Nucleus accumbens (tissue), 56 donors: ENCODE data around the gene CLSTN3.
"Not testable (repeated sequence)": the region's sequence is repeated elsewhere in the genome, so short reads cannot be mapped to it uniquely, and the experiment has no call there.

Source experiments
- DNase-seq, 56 donors: peaks; one replicate each; lab custom pipeline; 2025; lab: John Stamatoyannopoulos, UW

CLSTN3 gene

DNA sequence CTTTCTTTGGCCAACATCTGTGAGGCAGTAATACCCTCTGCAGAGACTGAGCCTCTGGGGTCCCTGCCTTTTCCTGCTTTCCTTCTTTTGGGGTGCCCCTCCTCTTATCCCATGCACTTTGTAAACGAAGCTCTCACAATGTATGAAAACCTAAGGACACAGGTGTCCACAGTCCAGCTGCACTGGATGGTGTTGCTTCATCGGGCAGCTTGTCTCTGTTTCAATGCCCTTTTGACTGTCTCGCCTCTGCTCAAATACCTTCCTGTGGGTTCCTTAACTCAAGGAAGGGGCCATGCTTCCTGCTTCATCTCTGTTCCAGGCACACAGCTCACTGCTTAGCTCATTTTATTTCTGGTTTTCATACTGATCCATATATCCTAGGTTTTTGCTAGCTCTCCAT, 27.6 kb upstream of the CLSTN3 start:
- no peak for DNase-seq

- no peak for DNase-seq
Measured at GRCh38 chr12:7103837-7104584, 26.2 kb upstream of the CLSTN3 start.

DNA sequence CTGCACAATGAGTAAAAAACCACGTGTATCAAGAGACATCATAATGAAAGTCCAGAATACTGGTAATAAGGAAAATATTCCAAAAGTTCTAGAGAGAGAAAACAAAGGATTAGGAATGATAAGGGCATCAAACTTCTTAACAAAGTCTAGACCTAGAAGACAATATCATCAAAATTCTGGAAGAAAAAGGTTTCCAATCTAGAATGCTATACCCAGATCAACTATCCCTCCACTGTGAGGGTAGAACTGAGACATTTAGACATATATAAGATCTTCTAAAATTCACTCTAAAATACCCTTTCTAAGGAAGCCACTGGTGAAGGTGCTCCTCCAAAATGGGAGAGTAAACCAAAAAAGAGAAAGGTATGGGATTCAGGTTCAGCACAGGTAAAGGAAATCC, 24.1 kb upstream of the CLSTN3 start:
- no peak for DNase-seq

- not testable (repeated sequence) for DNase-seq
Measured at GRCh38 chr12:7107181-7107580, 23.0 kb upstream of the CLSTN3 start.

GRCh38 chr12:7107636-7108002, 22.6 kb upstream of the CLSTN3 start:
- DNase-seq, result no peak

- DNase-seq, result peak in 12 of 56 donors; percentile 7 to 39 (median 27)
Measured at GRCh38 chr12:7108003-7108795, 22.0 kb upstream of the CLSTN3 start.

- DNase-seq, result peak in 48 of 56 donors; percentile 14 to 85 (median 52)
Measured at GRCh38 chr12:7108796-7109571, 21.2 kb upstream of the CLSTN3 start, which contains the start of gene C1RL. TSS of gene C1RL (minus strand) at chr12:7109214. CDS start at chr12:7109180, 34 bp downstream.

- DNase-seq, result no peak
Measured at GRCh38 chr12:7109572-7109920, 20.6 kb upstream of the CLSTN3 start.

DNA sequence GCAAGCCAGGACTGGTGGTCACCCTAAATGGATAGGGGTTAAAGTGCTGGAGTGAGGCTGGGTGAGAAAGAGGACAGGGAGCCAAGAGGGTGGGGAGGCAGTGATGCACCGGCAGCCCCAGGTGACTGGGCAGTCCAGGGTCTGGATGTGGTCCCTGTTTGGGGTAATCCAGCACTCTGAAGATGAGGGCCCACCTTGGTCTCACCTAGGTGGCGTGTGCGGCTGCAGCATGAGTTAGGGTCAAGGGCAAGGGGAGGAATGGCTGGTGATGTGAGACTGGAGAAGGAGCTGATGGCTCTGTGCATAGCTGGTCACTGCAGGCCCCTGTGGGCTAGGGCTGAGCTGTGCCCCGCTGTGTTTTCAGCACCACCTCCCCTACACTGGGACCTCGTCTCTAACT, 19.5 kb upstream of the CLSTN3 start:
- no peak for DNase-seq

GRCh38 chr12:7112041-7112440, 18.1 kb upstream of the CLSTN3 start:
- no peak for DNase-seq

DNA sequence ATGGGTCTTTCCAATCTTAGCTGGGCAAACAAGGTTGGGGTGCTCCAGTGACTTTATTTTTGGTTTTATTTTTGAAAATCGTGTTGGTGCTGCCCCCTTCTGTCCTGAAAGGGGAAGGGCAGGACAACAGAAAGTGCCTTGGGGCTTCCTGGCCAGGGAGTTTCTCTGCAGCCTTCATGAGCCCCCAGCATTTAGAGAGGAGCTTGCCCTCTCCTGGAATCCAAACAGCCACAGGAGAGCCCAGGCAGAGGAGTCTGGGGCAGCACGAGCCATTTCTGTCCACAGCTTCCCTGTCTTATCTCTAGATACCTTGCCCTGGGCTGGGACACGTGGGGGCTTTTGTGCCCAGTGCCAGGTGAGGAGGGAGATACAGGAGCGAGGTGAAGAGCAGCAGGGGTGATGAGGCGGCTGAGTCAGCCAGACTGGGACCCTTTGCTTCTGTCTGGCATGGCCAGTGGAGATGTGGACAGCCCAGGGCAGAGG, 16.7 kb upstream of the CLSTN3 start:
- DNase-seq, result peak in 1 of 56 donors; percentile 16

DNA sequence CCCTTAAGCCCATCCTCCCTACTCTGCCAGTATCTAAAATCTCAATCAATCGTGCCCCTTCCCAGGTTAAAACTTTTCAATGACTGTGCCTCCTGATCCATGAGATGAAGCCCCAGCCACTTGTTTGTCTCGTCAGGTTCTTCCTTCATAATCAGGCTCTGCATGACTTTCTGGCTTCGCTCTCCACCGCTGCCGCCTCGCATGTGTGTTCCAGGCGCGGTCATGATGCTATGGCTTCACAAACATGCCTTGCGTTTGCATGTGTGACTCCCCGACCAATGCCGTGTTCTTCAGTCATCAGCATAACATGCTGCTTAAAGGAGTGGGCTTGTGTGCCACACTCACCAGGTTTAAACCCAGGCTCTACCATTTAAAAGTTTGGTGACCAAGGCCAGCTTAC, 16.2 kb upstream of the CLSTN3 start:
- no peak for DNase-seq

GRCh38 chr12:7114851-7115250, 15.3 kb upstream of the CLSTN3 start:
- DNase-seq, result no peak

- DNase-seq, result no peak
Measured at GRCh38 chr12:7116196-7116595, 14.0 kb upstream of the CLSTN3 start.

DNA sequence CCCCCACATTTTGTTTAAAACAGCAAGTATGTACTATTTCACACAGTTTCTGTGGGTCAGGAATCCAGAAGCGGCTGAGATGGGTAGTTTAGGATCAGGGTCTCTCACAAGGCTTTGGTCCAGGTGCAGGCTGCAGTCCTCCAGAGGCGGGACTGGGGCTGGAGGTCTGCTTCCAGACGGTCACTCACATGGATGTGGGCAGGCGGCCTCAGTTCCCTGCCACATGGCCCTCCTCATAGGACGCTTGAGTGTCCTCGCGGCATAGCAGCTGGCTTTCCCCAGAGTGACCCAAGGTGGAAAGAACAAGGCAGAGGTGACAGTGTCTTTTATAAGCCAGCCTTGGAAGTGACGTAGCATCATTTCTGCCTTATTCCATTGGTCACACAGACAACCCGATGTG, 13.3 kb upstream of the CLSTN3 start:
- DNase-seq, result no peak

- DNase-seq, result no peak
Measured at GRCh38 chr12:7117670-7118069, 12.5 kb upstream of the CLSTN3 start.

GRCh38 chr12:7118881-7119280, 11.3 kb upstream of the CLSTN3 start:
- no peak for DNase-seq

GRCh38 chr12:7120166-7120565, 10.0 kb upstream of the CLSTN3 start:
- DNase-seq, result no peak

GRCh38 chr12:7121324-7121723, 8.8 kb upstream of the CLSTN3 start:
- DNase-seq, result no peak

DNA sequence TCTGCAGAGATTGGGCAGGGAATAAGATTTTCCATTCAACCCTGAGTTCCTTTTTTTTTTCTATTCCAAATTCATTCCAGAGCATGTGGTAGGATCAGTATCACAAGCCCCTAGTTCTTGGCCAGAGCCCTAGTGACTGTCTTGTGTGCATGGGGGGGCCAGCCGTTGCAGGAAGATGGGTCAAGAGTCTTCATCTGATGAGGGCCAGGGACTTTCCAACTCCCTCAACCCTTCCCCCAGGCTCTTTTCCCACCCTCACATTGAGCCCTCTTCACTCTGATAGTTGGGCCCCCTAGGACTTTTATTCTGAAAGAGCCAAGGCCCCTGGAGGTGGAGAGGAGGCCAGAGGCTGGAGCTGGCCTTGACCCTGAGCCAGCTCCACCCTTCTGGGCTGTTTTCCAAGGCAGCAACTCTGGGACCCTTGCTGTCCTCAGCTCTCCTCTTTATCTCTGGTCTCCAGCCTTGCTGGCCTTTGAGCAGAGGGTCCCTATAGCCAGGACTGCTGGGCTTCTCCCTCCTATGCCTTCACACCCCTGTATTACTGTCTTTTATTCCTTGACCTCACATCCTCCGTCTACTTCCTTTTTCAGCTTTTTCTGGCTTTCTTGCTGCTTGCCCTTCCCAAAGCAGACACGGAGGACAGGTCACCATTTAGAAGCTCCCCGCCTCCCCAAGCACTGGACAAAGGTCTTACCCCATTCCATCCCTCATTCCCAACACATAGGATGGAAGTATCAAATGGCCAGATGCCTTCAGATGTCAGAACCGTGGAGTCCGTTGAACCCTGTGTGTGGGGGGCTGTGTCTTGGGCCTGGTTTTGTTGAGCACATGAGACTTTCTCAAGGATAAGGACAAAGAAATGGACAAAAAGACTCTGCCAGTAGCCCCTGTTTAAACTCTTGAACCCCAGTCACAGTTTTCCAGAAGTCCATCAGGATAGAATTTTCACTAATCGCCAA, 7.1 kb upstream of the CLSTN3 start:
- no peak for DNase-seq
